ENCODE results near the gene DNAJC16.
A peak's percentile ranks its signal among the peaks of the same experiment; 100 is the strongest.

The DNAJC16 gene

DNA sequence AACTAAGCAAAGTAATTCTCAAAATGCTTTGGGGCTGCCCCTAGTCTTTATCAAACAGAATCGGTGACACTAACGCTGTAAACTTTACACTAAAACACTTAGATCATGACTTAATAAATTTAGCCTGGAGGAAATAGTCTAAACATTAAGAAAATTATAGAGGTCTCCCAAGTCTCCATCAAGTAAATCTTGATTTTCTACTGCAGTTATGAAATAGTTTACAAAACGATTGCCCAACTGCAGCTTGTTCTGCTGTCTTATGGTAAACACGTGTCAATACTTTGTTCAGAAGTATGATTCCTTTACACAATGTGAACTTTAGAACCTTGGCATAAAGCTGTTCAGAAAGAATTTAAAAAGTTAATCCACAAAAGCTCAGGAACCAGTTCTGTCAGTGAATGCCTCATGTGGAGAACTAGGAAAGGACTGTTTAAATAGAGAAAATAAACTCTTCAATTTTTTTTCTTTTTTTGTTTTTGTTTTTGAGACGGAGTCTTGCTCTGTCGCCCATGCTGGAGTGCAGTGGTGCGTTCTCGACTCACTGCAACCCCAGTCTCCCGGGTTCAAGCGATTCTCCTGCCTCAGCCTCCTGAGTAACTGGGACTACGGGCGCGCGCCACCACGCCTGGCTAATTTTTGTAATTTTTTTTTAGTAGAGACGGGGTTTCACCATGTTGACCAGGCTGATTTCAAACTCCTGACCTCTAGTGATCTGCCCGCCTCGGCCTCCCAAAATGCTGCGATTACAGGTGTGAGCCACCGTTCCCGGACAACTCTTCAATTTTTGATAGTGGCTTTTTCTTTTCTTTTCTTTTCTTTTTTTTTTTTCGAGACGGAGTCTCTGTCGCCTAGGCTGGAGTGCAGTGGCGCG is 92.2 kb downstream of the DNAJC16 start:
- Mint-ChIP-seq H3K27me3 (ENCODE audit: low read depth) (no peaks in the 10 kb centered on the region), H3K36me3 (ENCODE audit: low read depth) (no peaks in the 10 kb centered on the region), H3K9me3 (no peaks in the 10 kb centered on the region), H3K4me1 (peaks cover 56% of the 10 kb centered on the region), H3K27ac (peak overlapping the region; percentile 92 to 96 (median 96)), H3K4me3 (peak overlapping the region; percentile 81 to 98 (median 85))
- TF ChIP-seq, protein P1, sequence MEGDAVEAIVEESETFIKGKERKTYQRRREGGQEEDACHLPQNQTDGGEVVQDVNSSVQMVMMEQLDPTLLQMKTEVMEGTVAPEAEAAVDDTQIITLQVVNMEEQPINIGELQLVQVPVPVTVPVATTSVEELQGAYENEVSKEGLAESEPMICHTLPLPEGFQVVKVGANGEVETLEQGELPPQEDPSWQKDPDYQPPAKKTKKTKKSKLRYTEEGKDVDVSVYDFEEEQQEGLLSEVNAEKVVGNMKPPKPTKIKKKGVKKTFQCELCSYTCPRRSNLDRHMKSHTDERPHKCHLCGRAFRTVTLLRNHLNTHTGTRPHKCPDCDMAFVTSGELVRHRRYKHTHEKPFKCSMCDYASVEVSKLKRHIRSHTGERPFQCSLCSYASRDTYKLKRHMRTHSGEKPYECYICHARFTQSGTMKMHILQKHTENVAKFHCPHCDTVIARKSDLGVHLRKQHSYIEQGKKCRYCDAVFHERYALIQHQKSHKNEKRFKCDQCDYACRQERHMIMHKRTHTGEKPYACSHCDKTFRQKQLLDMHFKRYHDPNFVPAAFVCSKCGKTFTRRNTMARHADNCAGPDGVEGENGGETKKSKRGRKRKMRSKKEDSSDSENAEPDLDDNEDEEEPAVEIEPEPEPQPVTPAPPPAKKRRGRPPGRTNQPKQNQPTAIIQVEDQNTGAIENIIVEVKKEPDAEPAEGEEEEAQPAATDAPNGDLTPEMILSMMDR (IDR thresholded peaks at IDR 0.05; ENCODE audit: unreplicated experiment in 3 of 3): no peak

DNA sequence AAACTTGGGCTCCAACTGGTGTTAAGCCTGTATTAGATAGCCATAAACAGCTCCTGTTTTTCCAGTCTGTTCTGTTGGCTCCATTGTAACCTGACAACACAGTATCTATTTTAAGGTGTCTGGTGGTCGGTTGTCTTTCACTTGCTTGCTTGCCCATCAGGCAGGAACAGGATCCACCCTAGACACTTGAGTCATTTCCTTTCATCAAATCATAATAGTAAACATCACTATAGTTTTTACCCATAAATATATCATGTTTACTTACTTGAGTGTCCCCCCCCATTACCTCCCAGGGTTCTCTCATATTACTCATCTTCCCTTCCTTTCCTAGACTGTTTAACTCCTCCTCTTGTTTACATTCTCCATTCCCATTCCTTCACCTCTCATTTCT is 93.5 kb downstream of the DNAJC16 start:
- peak overlapping the region; percentile 38 to 96 (median 75) for H3K27ac Mint-ChIP-seq
- H3K4me1 Mint-ChIP-seq: peaks cover 61% of the 10 kb centered on the region
- TF ChIP-seq, protein P1 (IDR thresholded peaks at IDR 0.05; ENCODE audit: unreplicated experiment in 3 of 3): no peak
- no peaks in the 10 kb centered on the region for H3K27me3 Mint-ChIP-seq (ENCODE audit: low read depth)
- no peaks in the 10 kb centered on the region for H3K9me3 Mint-ChIP-seq
- H3K36me3 Mint-ChIP-seq (ENCODE audit: low read depth): no peaks in the 10 kb centered on the region
- peak overlapping the region; percentile 78 to 98 (median 81) for H3K4me3 Mint-ChIP-seq

DNA sequence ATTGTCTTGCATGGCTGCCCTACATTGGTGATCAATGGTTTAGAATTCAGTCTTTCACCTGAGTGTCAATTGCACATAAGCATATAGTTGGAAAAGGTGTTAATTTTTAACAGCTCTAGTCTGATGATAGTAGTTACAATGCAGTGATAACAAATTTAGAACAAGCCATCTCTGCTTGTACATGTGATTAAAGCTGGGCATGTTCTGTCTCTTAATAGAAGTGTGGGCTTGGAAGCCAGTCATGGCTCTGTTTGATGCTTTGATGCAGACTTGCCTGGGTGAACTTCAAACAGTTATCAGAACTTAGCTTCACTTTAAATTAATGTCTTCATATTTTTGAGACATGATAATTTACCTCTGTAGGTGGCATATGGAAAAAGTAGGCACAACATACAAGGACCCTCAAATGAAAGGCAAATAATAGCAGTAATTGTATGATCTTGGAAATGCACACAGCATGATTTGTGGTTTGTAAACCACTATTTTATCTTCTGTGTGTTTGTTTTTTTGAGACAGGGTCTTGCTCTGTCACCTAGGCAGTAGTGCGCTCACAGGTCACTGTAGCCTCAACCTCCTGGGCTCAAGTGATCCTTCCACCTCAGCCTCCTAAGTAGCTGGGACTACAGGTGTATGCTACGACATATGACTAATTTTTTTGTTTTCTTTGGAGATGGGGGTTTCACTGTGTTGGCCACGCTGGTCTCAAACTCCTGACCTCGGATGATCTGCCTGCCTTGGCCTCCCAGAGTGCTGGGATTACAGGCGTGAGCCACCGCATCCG is 94.4 kb downstream of the DNAJC16 start:
- TF ChIP-seq, protein P1 (IDR thresholded peaks at IDR 0.05; ENCODE audit: unreplicated experiment in 3 of 3): no peak
- peaks cover under 1% of the 10 kb centered on the region for H3K36me3 Mint-ChIP-seq (ENCODE audit: low read depth)
- H3K27me3 Mint-ChIP-seq (ENCODE audit: low read depth): no peaks in the 10 kb centered on the region
- peaks cover 63% of the 10 kb centered on the region for H3K4me1 Mint-ChIP-seq
- peak overlapping the region; percentile 47 to 80 (median 74) for H3K4me3 Mint-ChIP-seq
- peak overlapping the region in 2 of 3 experiments; percentile 22 to 63 for H3K27ac Mint-ChIP-seq
- H3K9me3 Mint-ChIP-seq: no peaks in the 10 kb centered on the region

DNA sequence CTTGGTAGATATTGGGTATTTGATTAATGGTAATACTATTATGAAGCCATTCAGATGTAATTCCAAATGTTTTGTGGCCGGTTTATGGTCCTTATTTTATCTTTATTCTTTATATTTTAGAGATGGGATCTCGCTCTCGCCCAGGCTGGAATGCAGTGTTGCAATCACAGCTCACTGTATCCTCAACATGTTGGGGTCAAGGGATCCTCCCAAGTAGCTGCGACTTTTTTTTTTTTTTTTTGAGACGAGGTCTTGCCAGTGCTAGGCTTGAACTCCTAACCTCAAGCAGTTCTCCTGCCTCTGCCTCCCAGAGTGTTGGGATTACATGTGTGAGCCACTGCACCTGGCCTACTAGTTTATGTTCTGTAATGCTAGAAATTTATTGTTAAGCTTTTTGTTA is 95.3 kb downstream of the DNAJC16 start:
- H3K4me3 Mint-ChIP-seq: no peak overlapping the region
- peaks cover 62% of the 10 kb centered on the region for H3K4me1 Mint-ChIP-seq
- H3K9me3 Mint-ChIP-seq: no peaks in the 10 kb centered on the region
- TF ChIP-seq, protein P1 (IDR thresholded peaks at IDR 0.05; ENCODE audit: unreplicated experiment in 3 of 3): no peak
- H3K27ac Mint-ChIP-seq: peak overlapping the region in 1 of 3 experiments; percentile 63
- no peaks in the 10 kb centered on the region for H3K27me3 Mint-ChIP-seq (ENCODE audit: low read depth)
- peaks cover 8% of the 10 kb centered on the region for H3K36me3 Mint-ChIP-seq (ENCODE audit: low read depth)

DNA sequence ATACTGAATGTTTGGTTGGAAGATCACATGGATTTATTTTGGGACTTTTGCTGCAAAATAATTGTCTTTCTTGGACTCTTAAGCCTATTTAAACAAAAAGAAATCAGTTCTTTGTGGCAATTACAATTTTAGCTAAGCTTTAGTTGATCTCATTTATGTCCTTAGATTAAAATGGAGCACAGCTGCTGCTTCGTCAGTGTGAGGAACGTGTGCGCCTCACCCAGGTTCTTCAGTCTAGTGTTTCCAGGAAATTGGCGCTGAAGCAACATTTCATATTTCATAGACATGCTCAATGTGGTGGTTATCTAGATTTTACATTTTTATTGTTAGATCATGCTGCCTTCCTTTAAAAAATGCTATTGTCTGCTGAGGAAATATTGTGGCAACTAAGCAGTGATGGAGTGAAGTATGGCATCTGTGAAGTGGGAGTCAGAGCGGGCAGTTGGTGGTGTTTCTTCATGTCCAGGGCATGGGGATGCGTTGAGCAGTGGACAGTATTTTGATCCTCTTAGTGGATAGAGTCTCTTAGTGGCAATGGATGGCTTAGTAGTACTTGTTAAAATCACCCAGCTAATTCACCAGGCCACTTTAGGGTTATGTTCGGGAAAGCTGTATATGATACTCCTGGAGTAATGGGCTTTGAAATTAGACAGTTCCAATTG is 96.2 kb downstream of the DNAJC16 start:
- no peaks in the 10 kb centered on the region for H3K9me3 Mint-ChIP-seq
- peaks cover 17% of the 10 kb centered on the region for H3K36me3 Mint-ChIP-seq (ENCODE audit: low read depth)
- H3K27ac Mint-ChIP-seq: peak overlapping the region in 2 of 3 experiments; percentile 43 to 63
- no peaks in the 10 kb centered on the region for H3K27me3 Mint-ChIP-seq (ENCODE audit: low read depth)
- peaks cover 70% of the 10 kb centered on the region for H3K4me1 Mint-ChIP-seq
- TF ChIP-seq, protein P1 (IDR thresholded peaks at IDR 0.05; ENCODE audit: unreplicated experiment in 3 of 3): no peak
- peak overlapping the region in 1 of 3 experiments; percentile 11 for H3K4me3 Mint-ChIP-seq

All from nephron (organoid).